Measurements from ENCODE around the gene PTP4A1.

DNA sequence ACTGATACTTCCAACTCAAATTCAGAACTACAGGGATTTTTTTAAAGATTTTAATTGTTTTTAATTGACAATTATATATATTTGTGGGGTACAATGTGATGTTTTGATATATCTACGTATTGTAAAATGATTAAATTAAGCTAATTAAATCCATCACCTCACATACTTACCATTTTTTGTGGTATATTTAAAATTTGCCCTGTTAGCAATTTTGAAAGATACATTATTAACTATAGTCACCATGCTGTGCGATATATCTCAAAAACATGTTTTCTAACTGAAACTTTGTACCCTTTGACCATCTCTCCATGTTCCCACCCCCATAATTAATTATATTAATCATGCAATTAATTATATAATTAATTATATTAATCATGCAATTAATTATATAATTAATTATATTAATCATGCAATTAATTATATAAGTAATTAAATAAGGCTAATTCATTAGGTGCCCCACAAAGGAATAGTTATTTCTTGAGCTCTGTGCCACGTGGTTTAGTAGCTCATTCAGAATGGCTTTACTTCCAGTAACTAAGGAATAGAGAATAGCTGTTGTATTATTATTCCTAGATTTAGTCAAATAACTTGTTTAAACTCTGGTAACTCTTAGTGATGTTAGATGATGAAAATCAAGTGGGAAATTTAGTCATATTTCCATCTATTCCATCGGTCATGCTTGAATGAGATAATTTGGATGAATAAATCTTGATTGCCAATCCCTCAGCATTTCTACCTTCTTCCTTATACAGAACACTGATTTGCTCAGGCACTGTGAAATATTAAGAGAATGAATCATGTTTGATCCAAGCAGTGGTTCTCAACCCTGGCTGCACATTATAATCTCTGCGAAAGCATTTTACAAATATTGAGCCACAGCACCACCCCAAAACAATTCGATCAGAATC, 25.1 kb downstream of the PTP4A1 start:
- TF ChIP-seq, protein P1, sequence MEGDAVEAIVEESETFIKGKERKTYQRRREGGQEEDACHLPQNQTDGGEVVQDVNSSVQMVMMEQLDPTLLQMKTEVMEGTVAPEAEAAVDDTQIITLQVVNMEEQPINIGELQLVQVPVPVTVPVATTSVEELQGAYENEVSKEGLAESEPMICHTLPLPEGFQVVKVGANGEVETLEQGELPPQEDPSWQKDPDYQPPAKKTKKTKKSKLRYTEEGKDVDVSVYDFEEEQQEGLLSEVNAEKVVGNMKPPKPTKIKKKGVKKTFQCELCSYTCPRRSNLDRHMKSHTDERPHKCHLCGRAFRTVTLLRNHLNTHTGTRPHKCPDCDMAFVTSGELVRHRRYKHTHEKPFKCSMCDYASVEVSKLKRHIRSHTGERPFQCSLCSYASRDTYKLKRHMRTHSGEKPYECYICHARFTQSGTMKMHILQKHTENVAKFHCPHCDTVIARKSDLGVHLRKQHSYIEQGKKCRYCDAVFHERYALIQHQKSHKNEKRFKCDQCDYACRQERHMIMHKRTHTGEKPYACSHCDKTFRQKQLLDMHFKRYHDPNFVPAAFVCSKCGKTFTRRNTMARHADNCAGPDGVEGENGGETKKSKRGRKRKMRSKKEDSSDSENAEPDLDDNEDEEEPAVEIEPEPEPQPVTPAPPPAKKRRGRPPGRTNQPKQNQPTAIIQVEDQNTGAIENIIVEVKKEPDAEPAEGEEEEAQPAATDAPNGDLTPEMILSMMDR (conservative IDR thresholded peaks at IDR 0.05; ENCODE audit: low read depth, low read length): no peak
- TF ChIP-seq RFX5 (IDR thresholded peaks at IDR 0.05; ENCODE audit: low read depth, low read length) (no peak), POLR2A (IDR thresholded peaks at IDR 0.05; ENCODE audit: low read depth, low read length) (no peak), BHLHE40 (IDR thresholded peaks at IDR 0.05; ENCODE audit: low read depth, low read length) (no peak), RCOR1 (IDR thresholded peaks at IDR 0.05; ENCODE audit: insufficient replicate concordance, low read length) (no peak), CEBPB (IDR thresholded peaks at IDR 0.05; ENCODE audit: low read depth, low read length) (no peak), SMC3 (IDR thresholded peaks at IDR 0.05; ENCODE audit: low read depth, low read length) (no peak), MAFK (IDR thresholded peaks at IDR 0.05; ENCODE audit: low read depth, low read length) (peak; percentile 80), RAD21 (IDR thresholded peaks at IDR 0.05; ENCODE audit: low read length) (no peak), MXI1 (IDR thresholded peaks at IDR 0.05; ENCODE audit: borderline replicate concordance, low read depth, low read length) (no peak), MAZ (IDR thresholded peaks at IDR 0.05; ENCODE audit: borderline replicate concordance, low read depth, low read length) (no peak)
- TF ChIP-seq, protein P2, sequence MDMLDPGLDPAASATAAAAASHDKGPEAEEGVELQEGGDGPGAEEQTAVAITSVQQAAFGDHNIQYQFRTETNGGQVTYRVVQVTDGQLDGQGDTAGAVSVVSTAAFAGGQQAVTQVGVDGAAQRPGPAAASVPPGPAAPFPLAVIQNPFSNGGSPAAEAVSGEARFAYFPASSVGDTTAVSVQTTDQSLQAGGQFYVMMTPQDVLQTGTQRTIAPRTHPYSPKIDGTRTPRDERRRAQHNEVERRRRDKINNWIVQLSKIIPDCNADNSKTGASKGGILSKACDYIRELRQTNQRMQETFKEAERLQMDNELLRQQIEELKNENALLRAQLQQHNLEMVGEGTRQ (IDR thresholded peaks at IDR 0.05; ENCODE audit: low read depth, low read length): no peak
- TF ChIP-seq, protein P3, sequence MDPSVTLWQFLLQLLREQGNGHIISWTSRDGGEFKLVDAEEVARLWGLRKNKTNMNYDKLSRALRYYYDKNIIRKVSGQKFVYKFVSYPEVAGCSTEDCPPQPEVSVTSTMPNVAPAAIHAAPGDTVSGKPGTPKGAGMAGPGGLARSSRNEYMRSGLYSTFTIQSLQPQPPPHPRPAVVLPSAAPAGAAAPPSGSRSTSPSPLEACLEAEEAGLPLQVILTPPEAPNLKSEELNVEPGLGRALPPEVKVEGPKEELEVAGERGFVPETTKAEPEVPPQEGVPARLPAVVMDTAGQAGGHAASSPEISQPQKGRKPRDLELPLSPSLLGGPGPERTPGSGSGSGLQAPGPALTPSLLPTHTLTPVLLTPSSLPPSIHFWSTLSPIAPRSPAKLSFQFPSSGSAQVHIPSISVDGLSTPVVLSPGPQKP (IDR thresholded peaks at IDR 0.05; ENCODE audit: borderline replicate concordance, low read depth, low read length): no peak
